HG03378 (cell line): Measurements from ENCODE around the gene MYDGF.

ENCODE experiments used
- ATAC-seq: cut with Tn5 transposase; IDR thresholded peaks from one replicate; pipeline ENCODE4 v1.9.1; 2021; ENCODE audit warnings: mild to moderate bottlenecking, moderate library complexity; ENCODE audit not compliant: unreplicated experiment

The MYDGF gene

GRCh38 chr19:4676955-4677731, 7.0 kb upstream of the MYDGF start:
- no peak for ATAC-seq

- no peak for ATAC-seq
Observed at GRCh38 chr19:4675346-4675745, 5.2 kb upstream of the MYDGF start.

- ATAC-seq: no peak
Observed at GRCh38 chr19:4673726-4674125, 3.6 kb upstream of the MYDGF start.

- no peak for ATAC-seq
Observed at GRCh38 chr19:4673216-4673615, 3.1 kb upstream of the MYDGF start.

- no peak for ATAC-seq
Observed at GRCh38 chr19:4671185-4671851, 1.2 kb upstream of the MYDGF start.

- ATAC-seq: no peak
Observed at GRCh38 chr19:4664642-4665041, 5.5 kb downstream of the MYDGF start.

GRCh38 chr19:4662812-4663211, 7.3 kb downstream of the MYDGF start:
- no peak for ATAC-seq

- ATAC-seq: no peak
Observed at GRCh38 chr19:4662020-4662695, 8.0 kb downstream of the MYDGF start.

- no peak for ATAC-seq
Observed at GRCh38 chr19:4660993-4661392, 9.1 kb downstream of the MYDGF start.

- ATAC-seq: no peak
Observed at GRCh38 chr19:4660181-4660791, 9.9 kb downstream of the MYDGF start.

- ATAC-seq: no peak
Observed at GRCh38 chr19:4657835-4658234, 12.3 kb downstream of the MYDGF start.

- ATAC-seq: no peak
Observed at GRCh38 chr19:4657262-4657661, 12.9 kb downstream of the MYDGF start.

- ATAC-seq: no peak
Observed at GRCh38 chr19:4656102-4656501, 14.0 kb downstream of the MYDGF start.

- no peak for ATAC-seq
Observed at GRCh38 chr19:4654437-4655361, 15.4 kb downstream of the MYDGF start.

GRCh38 chr19:4653793-4654436, 16.2 kb downstream of the MYDGF start:
- no peak for ATAC-seq

GRCh38 chr19:4652075-4652474, 18.1 kb downstream of the MYDGF start:
- ATAC-seq: no peak

- no peak for ATAC-seq
Observed at GRCh38 chr19:4650159-4650558, 20.0 kb downstream of the MYDGF start.

- no peak for ATAC-seq
Observed at GRCh38 chr19:4649392-4650047, 20.6 kb downstream of the MYDGF start.
